LNCAP (cell line): ENCODE results near the gene SERPINA10.

ENCODE experiments used
- TF ChIP-seq, protein P1 (sequence below): fragments of 450-650 bp; IDR thresholded peaks from 2 replicates; pipeline ENCODE4 v1.5.1; 2017; ENCODE audit warnings: mild to moderate bottlenecking

SERPINA10 gene

DNA sequence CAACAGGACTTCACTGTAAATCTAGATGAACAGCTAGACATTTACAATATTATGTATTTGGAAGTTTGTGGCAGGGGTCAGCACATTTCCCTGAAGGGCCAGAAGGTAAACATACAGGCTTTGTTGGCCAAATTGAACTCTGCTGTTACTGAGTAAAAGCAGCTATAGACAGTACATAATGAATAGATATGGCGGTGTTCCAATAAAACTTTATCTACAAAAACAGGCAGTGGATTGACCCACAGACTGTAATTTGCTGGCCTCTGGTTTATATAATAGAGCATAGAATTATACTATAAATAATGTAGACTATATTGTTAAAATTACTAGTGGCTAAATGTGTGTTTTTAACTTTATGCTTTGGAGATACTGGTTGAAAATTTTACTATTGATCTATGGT, 25.7 kb downstream of the SERPINA10 start:
- TF ChIP-seq, protein P1, sequence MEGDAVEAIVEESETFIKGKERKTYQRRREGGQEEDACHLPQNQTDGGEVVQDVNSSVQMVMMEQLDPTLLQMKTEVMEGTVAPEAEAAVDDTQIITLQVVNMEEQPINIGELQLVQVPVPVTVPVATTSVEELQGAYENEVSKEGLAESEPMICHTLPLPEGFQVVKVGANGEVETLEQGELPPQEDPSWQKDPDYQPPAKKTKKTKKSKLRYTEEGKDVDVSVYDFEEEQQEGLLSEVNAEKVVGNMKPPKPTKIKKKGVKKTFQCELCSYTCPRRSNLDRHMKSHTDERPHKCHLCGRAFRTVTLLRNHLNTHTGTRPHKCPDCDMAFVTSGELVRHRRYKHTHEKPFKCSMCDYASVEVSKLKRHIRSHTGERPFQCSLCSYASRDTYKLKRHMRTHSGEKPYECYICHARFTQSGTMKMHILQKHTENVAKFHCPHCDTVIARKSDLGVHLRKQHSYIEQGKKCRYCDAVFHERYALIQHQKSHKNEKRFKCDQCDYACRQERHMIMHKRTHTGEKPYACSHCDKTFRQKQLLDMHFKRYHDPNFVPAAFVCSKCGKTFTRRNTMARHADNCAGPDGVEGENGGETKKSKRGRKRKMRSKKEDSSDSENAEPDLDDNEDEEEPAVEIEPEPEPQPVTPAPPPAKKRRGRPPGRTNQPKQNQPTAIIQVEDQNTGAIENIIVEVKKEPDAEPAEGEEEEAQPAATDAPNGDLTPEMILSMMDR, result no peak

DNA sequence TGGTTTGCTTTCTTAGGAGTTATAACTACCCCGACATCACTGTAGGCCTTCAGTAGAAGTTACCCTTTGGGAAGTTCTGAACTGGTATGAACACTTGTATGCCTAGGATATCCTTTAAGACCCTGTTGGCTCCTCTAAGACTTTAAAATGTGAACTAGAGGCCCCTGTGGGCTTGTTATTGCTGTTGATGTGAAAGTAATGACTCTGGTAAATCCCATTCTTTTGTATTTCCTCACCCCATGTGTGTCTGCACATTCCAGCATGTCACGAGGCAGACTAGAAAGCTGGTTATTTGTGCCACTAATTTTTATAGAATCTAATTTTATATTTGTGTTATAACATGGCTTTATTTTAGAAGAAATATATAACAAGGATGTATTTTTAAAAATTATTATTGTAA, 48.9 kb downstream of the SERPINA10 start:
- TF ChIP-seq, protein P1, result no peak

DNA sequence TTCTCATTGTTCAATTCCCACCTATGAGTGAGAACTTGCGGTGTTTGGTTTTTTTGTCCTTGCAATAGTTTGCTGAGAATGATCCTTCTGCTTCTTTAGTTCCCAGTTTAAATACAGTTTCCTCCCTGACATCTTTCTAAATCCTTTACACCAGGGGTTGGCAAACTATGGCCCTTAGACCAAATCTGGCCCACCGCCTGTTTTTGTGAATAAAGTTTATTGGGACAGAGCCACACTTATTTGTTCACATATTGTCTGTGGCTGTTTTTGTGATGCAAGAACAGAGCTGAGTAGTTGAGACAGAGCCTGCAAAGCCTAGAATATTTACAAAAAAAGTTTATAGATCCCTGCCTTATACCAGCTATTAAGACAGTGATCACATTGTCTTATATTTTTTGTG, 53.7 kb downstream of the SERPINA10 start:
- TF ChIP-seq, protein P1, result no peak

DNA sequence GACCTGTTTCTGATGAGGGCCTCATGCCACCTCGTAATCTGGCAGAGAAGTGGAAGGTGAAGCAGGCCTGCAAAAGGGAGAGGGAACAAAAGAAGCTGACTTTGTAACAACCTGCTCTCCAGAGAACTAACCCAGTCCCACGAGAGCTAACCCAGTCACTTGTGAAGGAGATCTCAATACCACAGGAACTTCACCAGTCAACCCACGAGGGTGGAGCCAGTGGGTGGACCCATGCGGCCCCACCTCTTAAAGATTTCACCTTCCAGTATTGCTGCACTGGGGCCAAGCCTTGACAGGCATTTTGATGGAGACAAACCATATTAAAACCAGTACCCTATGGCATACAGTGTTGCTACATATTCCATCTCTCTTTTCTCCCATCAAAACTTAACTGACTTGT, 55.1 kb downstream of the SERPINA10 start:
- TF ChIP-seq, protein P1, result no peak

DNA sequence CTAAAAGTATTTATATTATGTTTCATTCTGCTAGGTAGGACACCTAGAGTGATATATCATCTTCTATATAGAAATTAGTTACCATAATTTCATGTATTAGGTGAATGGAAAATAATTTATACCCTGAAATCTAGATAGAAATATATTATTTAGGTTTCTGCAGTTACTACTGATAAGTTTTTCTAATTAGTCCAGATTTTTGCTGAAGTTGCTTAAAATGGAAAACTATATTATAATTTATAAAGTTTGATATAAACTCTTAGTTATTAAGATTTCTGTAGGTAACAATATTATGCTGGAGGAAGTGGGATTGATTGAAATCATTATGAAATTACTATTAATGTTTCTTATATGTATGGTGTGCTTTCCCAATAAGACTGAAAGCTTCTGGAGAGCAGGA, 56.0 kb downstream of the SERPINA10 start:
- TF ChIP-seq, protein P1, result no peak
